ENCODE measurements around the gene NT5DC1.
"Not testable (repeated sequence)": the region's sequence is repeated elsewhere in the genome, so short reads cannot be mapped to it uniquely, and the experiment has no call there.

NT5DC1 gene

DNA sequence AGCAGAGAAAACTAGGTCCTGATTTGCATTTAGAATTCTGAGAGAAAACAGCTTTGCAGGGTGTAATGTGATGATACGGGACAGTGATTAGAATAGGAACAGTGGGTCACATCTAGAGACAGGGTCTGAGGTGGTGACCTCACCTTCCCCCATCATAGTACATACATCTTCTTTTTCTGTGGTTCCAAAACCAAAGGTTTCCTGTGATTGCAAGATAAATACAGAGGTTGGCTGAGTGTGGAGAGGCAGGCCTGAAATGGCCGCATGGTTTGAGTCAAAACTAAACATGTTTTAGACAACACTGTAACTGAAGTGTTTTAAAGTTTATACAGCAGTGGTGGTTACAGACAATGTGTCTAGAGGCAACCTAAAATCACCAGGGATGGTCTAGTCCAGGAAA is 10.4 kb upstream of the NT5DC1 start:
- DNase-seq (ENCODE audit: low read depth), result no peak

DNA sequence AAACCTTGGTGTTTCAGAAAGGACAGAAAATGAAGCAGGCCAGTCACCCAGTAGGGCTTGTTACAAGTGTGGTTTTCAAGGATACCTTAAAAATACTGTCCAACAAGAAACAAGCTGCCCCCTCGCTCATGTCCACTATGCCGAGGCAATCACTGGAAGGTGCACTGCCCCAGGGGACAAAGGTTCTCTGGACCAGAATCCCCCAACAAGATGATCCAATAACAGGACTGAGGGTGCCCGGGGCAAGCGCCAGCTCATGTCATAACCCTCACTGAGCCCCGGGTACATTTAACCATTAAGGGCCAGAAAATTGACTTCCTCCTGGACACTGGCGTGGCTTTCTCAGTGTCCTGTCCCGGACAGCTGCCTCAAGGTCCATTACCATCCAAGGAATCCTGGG is 6.6 kb upstream of the NT5DC1 start:
- no peak for DNase-seq (ENCODE audit: low read depth)

DNA sequence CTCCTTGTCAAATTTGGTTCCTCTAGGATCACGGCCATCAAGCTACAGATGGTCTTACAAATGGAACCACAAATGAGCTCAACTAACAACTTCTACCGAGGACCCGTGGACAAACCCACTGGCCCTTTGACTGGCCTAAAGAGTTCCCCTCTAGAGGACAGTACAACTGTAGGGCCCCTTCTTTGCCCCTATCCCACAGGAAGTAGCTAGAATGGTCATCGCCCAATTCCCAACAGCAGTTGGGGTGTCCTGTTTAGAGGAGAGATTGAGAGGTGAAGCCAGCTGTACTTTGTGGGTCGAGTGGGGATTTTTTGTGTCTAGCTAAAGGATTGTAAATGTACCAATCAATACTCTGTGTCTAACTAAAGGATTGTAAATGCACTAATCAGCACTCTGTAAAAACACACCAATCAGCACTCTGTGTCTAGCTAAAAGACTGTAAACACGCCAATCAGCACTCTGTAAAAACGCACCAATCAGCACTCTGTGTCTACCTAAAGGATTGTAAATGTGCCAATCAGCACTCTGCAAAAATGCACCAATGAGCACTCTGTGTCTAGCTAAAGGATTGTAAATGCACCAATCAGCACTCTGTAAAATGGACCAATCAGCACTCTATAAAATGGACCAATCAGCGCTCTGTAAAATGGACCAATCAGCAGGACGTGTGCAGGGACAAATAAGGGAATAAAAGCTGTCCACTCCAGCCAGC is 4.4 kb upstream of the NT5DC1 start:
- DNase-seq (ENCODE audit: low read depth), result not testable (repeated sequence)

DNA sequence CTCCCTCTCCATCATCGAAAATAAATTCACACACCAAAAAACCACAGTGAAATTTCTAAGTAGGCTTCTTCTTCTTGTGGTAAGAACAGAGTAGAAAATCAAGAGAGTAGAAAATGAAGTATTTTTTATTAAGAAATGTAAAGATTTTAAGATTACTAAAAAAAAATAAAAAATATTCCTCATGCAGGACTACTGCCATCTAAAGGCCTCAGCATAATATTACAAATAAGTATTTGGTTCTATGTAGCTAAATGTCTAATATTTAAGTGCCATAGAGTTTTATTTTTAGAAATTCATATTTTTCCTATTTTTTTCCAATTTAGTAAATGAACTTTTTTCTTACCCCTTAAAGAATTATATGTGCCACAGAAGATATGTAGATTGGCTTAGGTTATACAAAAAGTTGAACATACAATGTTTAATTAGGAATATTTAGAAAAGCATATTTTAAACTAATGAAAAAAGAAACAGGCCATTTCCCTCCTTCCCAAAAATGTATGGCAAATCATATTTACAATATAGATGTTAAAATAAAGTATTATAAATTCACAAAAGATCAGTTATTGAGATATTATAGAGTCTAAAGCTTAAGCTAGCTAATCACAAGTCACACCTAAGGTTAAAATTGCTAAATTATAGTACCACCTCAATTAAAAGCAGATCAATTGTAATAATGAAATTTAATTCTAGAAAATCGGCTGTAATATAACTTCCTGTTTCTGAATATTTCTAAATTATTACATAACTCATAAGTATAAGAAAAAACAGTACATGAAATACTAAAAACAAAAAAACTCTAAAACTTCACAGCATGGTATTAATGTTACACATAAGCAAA is 3.5 kb upstream of the NT5DC1 start:
- no peak for DNase-seq (ENCODE audit: low read depth)

DNA sequence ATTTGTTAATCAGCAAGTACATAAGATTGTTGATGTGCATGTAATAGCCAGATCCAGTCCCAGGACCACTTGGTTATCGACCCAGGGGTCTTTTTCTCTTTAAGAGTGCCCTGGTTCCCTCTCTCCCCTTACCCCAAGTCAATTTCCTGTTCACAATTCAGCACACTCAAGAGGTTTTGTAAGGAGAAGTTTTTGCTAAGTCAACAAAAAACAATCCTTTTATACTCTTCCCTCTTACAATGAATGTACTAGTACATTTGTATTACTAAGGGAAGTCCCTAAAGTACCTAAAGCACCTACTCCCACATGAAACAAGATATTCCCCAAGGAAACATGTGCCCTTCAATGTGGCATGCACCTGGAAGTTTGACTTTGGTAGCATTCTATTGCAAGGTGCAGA is 1.6 kb upstream of the NT5DC1 start:
- DNase-seq (ENCODE audit: low read depth), result no peak

DNA sequence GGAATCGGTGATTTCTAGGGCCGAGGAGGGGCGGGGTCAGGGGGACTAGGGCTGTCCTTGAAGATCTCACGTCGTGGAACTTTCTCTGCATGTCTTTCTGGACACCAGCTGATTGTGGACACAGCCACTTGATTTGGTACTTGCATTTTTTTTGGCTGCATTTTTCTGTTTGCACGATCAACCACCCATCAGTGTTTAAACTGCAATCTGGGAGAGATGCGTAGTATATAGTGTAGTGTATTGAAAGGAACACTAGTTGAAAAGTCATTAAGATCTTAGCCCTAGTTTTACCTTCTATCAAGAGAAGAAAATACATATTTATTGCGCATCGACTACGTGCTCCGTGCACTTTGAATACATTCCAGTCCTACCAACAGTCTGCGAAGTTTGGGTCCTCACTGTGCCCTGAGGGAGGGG is 657 bp downstream of the NT5DC1 start:
- no peak for DNase-seq (ENCODE audit: low read depth)

DNA sequence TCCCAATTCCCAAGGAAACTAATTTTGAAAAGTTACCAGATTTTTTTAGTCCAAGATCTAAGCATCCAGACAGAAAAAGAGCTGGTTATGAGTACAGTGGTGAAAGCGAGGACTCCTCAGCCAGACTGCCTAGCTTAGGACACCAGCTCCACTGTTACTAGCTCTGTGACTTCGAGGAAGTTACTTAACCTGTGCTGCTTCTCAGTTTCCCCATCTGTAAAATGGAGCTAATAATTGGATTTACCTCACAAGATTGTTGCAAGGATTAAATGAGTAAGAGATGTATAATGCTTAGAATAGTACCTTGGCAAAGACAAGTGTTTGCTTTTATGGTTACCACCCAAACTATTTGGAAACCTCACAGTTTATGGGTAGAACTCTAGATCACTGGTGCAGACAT is 1.1 kb downstream of the NT5DC1 start:
- DNase-seq (ENCODE audit: low read depth), result no peak

DNA sequence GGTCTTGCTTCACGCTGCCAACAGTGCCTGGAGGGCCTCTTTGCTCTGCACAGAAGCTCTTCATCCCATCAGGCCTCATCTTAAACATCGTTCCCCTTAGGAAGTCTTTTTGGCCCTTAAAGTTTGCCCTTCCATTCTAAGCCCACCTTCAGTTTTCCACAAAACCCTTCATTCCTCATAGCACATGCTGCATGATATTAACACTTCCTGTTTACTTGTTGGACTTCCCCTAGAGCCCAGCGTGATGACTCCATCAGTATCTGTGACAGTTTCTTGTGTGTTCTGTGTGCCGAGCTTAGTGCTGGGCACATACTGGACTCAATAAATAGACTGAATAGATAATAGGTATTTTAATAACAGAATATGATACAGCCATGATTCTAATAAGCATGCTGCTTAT is 2.2 kb downstream of the NT5DC1 start:
- no peak for DNase-seq (ENCODE audit: low read depth)

DNA sequence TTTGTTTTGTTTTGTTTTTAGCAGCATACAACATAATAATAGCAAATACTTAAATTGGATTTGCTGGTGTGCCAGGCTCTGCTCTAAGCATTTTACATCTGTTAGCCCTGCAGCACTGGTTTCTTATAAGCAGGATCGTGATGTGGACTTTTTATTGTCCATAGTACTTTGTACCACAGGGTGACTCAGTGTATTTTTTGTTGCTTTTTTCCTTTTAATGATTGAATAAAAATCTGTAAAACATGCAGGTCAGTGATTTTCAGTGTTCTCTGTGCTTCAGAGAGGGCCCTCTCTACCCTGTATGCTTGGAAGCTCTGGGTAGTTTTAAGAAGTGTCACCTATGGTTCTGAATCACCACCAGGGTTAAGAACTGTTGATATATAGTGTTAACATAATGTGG is 4.0 kb downstream of the NT5DC1 start:
- no peak for DNase-seq (ENCODE audit: low read depth)

DNA sequence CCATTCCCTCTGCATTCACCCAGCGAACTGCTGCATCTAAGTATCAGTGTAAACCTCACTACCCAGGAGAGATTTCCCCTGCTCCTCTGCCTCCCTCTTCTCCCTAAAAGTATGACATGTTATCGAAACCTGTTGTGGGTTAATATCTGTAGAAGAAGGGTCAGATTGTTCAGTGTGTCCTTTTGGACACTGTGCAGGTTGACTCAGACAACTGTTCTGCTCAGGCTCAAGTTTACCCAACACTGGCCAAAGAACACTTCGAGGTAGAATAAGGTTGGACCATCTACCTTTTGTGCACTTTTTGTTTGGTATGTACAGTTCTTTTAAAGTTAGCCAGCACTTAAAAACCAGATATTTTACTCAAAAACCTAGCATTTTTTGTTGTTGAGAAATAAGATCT is 4.6 kb downstream of the NT5DC1 start:
- no peak for DNase-seq (ENCODE audit: low read depth)

DNA sequence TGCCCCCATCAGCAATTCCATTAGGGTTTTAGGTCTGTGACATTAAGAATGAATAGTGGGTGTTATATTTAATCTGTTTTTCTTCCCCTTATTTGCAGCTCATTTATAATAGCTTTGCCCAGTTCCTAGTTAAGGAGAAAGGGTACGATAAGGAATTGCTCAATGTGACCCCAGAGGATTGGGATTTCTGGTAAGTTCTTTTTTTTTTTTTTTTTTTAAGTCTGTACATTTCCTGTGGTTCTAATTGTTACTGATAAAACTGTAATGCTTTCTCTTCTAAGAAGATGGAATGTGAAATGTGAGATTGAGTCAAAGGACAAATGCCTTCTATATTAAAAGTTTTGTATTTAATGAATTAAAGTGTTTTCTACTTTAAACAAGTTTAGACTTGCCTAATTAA is 5.5 kb downstream of the NT5DC1 start:
- no peak for DNase-seq (ENCODE audit: low read depth)

DNA sequence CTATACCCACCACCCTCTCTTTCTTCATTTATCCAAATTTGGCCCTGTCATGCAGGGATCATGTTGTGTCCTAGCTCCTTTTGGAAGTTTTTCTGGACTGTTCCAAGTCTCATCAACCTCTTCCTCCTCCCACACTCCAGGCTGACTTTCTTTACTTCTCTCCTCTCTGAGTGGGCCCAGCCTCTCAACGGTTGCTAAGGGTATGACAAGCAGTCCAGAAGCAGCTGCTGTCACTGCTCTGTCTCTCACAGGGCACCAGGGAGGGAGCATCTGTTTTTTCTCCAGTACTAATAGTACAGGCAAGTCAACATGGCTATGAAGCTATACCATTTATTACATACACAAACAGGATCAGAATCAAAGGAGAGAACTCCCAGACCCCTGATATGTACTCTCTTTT is 8.2 kb downstream of the NT5DC1 start:
- DNase-seq (ENCODE audit: low read depth), result no peak

DNA sequence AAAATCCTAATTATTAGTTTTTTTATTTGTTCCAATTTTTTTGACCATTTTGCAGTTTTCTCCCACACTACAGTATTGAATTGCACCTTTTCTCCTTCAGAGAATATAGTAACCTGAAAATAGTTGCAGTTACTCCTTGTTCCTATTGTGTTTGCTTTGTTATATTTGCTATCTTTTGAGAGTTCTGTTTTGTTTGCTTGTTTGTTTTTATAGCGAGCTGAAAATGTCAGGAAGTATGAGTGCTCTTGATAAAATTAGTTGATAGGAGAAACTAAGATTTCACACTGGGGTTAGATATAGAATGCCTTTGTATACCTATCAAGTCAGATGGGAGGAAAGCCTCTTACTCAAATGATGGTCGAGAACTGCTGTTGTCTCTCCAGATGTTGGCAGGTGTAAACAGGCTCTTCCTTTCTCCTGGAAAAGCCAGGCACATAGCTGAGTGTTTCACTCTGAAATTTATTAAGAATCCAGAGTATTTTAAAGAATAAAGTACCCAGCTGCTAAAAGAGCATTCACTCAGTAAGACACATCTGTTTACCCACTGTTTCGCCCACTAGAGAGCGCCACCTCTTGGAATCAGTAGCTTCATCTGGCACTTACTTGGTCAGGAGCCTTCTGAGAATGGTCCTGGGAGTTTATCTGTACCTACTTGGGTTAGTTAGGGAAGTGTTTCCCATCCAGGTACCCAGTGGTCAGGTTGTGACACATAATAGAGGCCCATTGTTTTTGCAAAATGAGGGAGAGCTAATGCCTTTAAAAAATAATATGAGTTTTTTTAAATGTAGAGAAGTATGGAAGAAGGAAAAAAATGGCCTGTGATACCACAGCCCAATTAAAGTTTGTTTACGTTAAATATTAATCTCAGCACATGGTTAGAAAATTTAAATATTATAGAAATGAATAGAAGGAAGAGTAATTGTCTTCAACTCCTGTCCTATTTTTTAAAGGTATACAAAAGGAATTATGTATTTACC is 11.2 kb downstream of the NT5DC1 start:
- no peak for DNase-seq (ENCODE audit: low read depth)

DNA sequence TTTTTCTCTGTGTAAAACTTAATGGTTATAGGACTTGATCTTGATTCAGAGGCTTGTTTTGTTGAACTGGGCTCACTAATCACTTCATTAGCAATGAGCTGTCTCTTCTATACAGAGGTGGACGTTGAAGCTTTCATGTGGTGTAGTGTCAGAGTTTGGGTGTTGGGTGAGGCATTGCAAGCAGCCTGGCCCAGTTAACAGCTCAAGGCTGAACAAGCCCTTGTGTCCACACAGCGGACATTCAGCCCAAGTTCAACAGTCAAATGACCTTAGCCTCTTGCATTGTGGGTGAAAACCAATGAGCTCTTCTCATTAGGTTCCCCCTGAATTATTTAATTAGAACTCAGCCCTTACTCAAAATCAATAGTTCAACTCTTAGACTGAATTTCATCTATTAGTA is 12.7 kb downstream of the NT5DC1 start:
- DNase-seq (ENCODE audit: low read depth), result no peak

DNA sequence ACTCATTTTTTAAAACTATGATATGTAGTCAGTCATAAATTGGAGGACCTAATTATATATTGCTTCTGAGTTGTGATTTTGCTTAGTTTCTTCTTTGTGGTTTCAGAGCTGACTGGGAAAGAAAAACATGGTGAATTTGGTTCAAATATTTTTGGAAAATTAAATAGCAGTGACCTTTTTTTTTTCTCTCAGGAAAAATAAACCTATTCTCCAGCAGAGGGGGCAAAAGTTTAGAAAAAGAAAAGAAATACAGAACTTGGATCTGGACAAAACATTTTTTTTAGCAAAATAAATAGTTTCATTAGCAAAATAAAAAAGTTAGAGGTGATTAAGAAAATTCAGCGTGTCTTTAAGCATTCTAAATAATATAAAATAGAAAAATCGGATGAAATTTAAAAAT is 15.1 kb downstream of the NT5DC1 start:
- DNase-seq (ENCODE audit: low read depth), result no peak

DNA sequence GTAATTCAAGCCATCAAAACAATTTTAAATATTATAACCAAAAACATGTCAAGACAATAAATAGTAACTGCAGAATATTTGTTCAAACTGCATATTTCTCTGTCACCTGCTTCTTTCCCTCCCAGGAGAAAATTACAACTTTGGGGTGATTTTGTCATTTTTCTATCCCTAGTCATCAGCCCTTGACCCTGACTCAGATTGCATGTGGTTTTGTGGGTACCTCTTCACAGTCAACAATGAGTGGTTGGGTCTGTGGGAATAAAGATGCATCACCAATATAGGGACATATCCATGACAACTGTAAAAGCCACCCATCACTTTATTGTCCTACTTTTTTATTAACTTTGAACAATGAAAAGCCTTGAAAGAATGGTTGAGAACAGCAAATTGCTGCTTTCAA is 18.0 kb downstream of the NT5DC1 start:
- DNase-seq (ENCODE audit: low read depth), result no peak

DNA sequence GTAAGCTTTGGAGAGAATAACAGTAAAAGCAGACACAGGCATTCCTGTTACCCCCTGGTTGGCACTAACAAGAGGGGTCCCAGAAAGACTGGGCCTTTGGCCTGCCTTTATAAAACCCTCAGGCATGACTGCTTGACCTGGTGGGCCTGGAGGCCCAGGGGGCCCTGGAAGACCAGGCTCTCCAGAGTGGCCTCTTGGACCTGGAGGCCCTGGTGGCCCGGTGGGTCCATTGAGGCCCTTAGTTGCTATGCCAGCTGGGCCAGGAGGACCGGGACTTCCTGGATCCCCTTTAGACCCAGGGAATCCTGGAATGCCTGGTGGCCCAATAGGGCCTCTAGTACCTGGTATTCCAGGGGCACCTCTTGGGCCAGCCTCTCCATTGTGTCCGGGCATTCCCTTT is 19.8 kb downstream of the NT5DC1 start:
- no peak for DNase-seq (ENCODE audit: low read depth)

DNA sequence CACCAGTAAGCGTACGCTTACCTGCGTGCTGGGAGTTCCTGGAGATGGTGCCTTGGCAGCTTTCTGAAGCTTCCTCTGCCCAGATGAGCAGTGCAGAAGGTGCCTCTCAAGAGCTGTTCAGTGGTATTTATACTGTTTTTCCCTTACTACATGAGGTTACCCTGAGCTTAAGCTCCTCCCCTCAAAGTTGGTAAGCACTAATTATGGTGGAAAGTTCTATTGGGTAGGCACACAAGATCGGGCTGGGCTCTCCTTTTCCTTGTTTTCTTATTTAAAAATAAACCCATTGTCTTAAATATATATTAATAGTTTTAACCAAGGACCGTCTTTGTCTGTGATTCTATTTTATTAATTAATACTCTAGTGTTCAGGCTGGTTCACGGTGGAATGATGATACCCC is 25.4 kb downstream of the NT5DC1 start, which contains the start of gene COL10A1:
COL10A1 (minus strand) TSS at position 101 of the 400 bp plus-strand sequence. CDS start 640 bp downstream, outside the sequence.
- DNase-seq (ENCODE audit: low read depth), result no peak

DNA sequence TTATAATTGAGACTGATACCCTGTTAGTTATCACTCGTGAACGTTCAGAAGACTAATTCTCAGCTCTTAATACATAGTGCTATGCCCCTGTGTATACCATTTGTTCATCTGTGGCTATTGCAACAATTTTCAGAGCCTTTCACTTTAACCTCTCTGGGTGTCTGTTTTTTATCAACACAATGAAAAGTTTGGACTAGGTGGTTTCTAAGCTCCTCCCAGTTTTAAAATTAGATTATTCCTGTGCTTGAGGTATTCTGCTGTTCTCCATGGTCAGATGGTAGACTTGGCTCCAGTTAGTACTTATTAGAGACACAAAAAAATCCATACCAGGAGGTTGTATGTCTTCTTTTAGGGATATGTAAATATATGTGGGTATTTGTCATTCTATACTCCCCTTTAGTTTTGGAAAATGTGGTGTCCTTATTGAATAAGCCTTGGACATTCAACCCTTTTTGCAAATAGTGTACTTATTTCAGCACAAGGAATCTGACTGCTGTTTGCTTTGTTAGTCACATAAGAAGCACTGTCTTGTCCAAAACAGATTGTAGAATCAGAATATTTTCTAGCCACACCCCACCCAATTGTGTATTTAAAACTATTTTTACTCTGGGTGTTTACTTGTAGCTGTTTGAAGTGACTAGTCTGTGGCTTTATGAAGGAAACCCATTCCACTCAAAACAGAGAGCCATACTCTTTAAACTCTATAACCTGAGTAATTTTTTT is 27.3 kb downstream of the NT5DC1 start:
- DNase-seq (ENCODE audit: low read depth), result no peak

DNA sequence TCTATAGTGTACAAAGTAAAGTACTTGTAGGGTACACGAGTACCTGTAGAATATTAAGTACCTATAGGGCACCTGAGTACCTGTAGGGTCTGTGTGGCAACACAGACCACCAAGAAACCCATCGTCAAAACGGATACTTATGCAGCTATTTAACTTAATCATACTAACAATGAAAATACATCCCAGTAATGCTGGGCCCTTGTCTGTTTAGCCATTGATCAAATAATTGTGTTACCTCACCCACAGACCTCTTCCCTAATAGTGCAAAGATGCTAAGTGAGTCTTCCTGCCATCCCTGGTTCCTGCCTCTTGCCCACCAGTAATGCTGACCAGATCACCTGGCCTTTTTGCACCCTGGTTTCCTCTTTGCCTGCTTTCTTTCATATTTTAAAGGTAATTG is 32.8 kb downstream of the NT5DC1 start:
- no peak for DNase-seq (ENCODE audit: low read depth)

DNA sequence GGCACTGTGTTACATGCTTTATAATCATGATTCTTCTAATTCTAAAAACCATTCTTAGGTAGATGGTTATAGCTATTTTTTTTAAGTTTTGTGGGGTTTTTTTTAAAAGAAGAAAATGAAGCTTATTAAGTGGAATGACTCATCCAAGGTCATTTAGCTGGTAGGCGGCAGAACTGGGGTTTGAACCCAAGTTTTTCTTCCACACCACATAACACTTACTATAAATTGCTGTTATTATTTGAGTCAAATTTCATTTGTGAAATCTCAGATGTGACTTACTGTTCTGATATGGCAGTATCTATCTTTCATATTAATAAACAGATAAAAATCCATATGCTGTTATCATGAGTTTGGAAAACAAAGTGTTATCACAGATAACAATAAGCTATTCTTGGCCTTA is 35.7 kb downstream of the NT5DC1 start:
- DNase-seq (ENCODE audit: low read depth), result no peak

DNA sequence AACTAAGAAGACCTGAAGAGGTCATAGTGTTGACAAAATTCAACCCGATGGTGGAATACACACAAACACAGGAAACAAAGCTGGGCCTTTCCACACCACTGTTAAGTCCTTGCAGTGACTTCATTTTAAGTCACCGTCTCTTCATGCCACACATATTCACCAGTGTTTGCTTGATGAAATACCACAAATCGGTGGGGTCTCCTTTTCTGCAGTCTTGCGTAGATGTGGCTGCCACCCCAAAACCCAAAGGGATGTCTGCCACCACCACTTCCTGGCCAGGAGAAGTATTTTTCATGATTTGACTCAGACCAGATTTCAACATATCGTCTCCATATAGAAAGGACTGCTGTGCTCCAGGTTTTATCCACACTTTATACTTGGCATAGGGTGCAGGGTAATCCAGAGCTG is 36.3 kb downstream of the NT5DC1 start:
- no peak for DNase-seq (ENCODE audit: low read depth)

Data from non-pigmented ciliary epithelial cell (primary cell).